GM18873 (cell line): Measurements from ENCODE around the gene RBM26.
A peak's percentile ranks its signal among the peaks of the same experiment; 100 is the strongest.

ENCODE experiments used
- ATAC-seq: cut with Tn5 transposase; IDR thresholded peaks from one replicate; pipeline ENCODE4 v1.9.1; 2021; ENCODE audit warnings: mild to moderate bottlenecking, moderate library complexity, moderate number of reproducible peaks; ENCODE audit not compliant: unreplicated experiment, low FRiP score

RBM26 gene, protein sequence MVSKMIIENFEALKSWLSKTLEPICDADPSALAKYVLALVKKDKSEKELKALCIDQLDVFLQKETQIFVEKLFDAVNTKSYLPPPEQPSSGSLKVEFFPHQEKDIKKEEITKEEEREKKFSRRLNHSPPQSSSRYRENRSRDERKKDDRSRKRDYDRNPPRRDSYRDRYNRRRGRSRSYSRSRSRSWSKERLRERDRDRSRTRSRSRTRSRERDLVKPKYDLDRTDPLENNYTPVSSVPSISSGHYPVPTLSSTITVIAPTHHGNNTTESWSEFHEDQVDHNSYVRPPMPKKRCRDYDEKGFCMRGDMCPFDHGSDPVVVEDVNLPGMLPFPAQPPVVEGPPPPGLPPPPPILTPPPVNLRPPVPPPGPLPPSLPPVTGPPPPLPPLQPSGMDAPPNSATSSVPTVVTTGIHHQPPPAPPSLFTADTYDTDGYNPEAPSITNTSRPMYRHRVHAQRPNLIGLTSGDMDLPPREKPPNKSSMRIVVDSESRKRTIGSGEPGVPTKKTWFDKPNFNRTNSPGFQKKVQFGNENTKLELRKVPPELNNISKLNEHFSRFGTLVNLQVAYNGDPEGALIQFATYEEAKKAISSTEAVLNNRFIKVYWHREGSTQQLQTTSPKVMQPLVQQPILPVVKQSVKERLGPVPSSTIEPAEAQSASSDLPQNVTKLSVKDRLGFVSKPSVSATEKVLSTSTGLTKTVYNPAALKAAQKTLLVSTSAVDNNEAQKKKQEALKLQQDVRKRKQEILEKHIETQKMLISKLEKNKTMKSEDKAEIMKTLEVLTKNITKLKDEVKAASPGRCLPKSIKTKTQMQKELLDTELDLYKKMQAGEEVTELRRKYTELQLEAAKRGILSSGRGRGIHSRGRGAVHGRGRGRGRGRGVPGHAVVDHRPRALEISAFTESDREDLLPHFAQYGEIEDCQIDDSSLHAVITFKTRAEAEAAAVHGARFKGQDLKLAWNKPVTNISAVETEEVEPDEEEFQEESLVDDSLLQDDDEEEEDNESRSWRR

DNA sequence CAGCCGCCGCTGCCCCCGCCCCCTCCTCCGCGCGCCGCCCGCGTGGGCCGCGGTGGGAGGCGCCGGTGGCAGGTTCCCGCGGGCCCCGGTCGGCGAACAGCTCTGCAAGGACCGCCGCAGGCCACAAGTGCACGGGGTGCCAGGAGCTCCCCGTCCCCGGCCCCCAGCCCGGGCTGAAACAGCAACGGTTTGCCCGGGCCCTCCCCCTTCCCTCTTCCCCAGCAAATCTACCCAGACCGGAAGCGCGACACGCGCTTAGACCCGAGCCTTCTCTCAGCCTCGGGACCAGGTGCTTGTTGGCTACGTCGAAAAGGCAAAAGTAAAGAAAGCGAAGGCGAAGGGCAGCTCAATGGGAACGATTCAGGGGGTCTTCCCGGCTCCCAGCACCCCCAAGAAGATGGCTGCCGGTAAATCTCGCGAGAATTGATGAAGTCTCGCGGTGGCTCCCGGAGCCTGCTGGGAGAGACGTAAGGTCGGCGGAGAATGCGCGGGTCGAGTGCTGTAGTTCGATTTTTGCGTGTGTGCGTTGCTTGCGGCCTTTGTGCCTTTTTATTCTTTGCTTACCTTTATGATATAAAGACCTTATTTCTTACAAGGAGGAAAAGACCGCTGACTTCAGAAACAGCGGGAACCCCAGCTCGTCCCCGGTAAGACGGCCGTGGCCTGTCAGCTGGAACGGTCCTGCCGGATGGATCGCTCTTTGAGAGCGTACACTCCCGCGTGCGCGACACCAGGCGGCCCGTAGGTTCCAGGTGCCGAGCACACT, at the start of gene RBM26:
TSS of gene RBM26 (minus strand) at position 425 of the 766 bp plus-strand sequence. CDS start 481 bp downstream, outside the sequence.
- peak; percentile 74 for ATAC-seq

DNA sequence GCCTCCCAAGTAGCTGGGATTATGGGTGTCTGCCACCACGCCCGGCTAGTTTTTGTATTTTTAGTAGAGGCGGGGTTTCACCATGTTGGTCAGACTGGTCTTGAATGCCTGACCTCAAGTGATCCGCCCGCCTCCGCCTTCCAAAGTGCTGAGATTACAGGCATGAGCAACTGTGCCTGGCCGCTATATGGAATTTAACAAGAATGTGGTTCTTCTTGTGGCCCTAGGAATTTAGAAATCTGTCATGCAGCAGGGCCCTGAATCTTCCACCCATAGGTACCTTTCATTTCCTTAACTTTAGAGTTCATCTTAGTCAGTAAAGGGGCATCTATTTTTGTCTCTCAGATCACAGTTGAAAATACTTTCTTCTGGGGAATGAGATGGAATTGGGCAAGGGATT, 49.3 kb upstream of the RBM26 start:
- no peak for ATAC-seq

DNA sequence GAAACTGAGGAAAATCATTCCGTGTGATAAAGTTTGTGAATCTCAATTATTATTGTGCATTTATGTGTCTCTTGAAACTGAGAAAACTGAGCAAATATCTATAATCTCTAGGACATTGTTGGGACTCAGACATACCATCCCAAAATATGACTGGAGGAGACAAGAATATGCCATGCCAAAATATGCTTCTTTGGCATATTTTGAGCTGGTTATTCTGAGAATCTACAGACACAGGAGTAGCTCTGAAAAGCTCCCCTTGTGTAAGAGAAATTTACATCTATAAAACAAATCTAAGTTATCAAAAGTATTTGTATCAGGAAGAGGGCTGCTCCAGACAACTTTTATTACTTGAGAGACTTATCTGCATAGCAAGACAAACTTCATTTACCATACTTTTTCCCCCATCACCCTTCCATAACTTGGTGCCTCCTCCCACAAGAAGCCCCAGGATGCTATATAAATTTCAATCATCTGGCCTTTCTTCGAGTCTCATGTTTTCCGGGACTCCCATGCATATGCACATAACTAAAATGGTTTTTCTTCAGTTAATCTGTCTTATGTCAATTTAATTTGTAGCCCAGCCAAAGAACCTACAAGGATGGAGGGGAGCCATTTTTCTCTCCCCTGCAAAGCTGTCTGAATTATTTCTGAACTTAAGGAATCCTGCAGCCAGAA, 46.3 kb upstream of the RBM26 start:
- no peak for ATAC-seq

DNA sequence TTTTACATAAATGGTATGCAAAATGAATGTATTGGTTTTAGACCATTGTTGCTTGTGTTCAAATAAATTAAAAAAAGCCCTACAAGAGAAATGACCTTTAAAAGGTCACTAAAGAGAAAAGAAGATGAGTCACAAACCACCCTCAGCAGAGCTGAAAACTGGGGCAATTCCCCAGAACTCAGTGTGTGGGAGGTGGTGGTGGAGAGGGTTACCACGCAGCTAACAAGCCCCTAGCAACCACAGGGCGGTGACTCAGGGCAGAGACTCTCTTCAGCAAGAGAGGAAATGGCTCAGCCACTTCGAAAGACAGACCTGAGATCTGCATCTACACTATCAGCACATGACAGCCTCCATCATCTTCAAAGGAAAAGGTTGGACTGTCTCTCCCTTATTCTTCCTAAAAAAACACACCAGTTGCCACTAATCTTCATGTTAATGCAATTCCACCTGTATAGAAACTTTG, 45.5 kb upstream of the RBM26 start:
- ATAC-seq = peak; percentile 98

DNA sequence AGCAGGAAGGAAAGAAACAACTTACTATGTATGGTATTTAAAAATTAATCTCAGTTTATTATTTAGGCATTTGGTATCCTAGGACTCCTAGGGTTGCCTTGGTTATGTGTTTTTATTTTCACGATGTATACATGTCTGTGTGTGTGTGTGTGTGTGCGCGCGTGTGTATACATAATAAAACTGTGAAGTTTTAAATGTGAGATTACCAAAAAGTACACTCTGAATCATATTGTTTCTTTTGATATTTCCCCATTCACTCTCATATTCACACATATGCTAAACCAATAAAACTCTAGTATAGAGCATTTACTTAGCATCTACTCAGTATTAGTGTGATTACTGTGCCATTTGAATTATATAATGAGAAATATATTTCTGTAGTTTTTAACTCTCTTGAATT, 44.1 kb upstream of the RBM26 start:
- no peak for ATAC-seq

DNA sequence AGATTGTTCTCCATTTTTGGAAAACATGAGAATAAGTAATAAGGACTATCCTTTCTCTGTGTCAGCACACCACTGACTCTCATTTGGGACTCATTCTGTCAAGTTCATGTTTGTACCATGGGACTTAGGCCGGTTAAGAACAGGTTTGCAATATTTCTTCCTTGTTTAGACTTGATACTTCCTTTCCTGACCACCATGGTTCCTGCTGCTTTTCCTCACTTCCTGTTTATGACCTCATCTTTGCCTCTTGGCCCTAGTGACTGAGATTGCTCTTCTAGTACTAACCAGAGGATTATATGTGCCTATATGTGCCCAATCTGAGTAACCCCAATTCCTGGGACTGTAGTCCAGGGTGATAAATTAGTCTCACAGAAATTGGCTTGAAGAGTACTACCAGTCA, 42.4 kb upstream of the RBM26 start:
- peak; percentile 43 for ATAC-seq

DNA sequence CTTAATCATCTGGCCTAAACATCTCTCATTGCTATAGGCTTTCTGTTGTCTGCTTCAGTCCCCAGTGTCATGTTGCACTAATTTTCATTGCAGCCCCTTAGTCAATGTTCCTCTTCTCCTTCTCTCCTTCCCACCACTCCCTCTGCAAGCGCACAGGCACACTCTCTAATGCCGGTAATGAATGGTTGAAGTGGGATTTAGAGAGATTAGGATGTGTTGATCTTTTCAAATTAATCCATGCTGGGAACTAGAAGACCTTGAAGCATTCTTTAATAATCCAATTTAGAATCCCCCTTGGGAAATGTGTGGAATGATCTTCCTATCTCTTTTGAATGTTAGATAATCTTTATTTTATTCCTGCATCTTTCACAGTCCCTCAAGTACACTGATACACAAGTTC, 41.7 kb upstream of the RBM26 start:
- no peak for ATAC-seq

GRCh38 chr13:79447141-79447540, 41.1 kb upstream of the RBM26 start:
- no peak for ATAC-seq

DNA sequence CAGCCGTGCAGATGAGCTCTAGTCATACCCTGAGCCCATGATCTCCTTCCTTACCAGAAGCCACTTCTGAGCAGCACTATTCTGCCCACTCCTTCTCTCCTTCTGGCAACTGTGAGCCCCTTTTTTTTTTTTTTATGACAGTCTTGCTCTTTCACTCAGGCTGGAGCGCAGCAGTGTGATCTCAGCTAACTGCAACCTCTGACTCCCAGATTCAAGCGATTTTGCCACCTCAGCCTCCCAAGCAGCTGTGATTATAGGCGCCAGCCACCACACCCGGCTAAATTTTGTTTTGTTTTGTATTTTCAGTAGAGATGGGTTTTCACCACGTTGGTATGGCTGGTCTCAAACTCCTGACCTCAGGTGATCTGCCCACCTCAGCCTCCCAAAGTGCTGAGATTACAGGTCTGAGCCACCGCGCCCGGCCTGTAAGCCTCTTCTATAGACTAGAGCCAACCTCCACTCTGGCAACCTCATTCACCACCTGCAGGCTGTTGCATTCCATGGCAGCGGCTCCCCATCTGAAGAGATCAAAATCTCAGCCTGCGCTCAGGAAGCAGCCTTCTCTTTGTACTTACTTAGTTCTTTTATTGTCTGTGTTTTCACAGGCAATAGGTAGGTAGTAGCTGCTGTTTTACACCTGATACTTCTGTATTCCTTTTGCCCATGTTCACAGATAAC, 40.1 kb upstream of the RBM26 start:
- no peak for ATAC-seq

- ATAC-seq = no peak
Measured at GRCh38 chr13:79442706-79443105, 36.7 kb upstream of the RBM26 start.

GRCh38 chr13:79442221-79442620, 36.2 kb upstream of the RBM26 start:
- no peak for ATAC-seq

DNA sequence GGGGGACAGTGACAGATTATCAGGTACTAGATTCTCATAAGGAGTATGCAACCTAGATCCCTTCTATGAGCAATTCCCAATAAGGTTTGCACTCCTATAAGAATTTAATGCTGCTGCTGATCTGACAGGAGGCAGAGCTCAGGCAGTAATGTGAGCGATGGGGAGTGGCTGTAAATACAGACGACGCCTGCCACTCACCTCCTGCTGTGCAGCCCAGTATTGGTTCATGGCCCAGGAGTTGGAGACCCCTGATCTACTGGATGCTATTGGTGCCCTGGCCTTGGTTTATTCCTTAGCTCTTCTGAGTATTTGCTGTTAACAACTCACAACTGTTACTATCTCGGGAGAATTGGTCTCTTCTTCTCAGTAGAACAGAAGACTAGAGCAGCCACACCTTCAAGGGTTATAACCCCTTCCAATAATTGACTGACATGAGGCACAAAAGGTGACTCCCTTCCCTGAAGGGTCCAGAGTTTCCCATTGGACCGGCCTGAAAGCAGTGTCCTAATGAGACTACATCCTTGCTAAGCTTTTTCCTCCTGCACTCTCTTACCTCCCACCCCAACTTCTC, 35.0 kb upstream of the RBM26 start:
- no peak for ATAC-seq

- ATAC-seq = no peak
Measured at GRCh38 chr13:79439275-79439674, 33.2 kb upstream of the RBM26 start.

GRCh38 chr13:79435561-79435990, 29.5 kb upstream of the RBM26 start:
- no peak for ATAC-seq

- no peak for ATAC-seq
Measured at GRCh38 chr13:79434556-79434955, 28.5 kb upstream of the RBM26 start.

GRCh38 chr13:79432992-79433391, 26.9 kb upstream of the RBM26 start:
- ATAC-seq = no peak

- no peak for ATAC-seq
Measured at GRCh38 chr13:79432086-79432485, 26.0 kb upstream of the RBM26 start.

DNA sequence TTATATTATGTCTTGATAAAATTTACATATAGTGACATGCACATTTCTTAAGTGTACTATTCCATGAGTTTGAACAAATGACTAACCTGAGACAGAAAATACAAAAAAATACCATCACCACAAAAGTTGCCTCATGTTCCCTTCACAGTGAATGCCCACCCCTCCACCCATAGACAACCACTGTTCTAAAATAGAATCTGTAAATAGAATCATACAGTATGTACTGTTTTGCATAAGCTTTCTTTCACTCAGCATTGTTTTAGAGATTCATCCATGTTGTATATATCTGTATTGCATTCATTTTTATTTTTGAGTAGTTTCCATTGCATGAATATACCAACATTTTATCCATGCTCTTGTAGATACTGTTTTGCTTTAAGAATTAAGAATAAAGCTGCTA, 23.3 kb upstream of the RBM26 start:
- ATAC-seq = no peak

DNA sequence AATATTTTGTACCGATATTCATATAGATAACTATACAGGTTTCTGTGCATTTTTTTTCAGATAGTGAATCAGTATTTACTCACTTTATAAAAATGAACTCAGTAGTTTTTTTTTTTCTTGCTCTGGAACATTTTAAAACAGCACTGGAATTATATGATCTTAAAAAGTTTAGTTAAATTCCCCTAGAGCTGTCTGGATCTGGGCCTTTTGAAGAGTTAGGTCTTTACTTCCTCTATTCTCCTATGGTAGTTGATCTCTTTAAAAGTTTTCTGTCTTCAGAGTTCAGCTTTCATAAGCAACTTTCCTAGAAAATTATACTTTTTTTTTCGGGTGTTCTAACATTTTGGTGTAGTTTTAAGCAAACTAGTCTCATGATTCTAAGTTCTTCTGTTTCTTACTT, 21.8 kb upstream of the RBM26 start:
- no peak for ATAC-seq
